H1 (cell line): ENCODE measurements around the gene KRTAP19-8. TPM values are rescaled to one million over a fixed set of nuclear protein-coding genes. Genes with fewer than 3 reads are reported as not detected.

Source experiments
- polyA plus RNA-seq, 7 experiments: library from polyadenylated mRNA; depleted of rRNA in 3 of 7; stranded (reverse) in 5 of 7; unstranded in 2 of 7; fragments of >200 nt in 5 of 7; fragments of 200-250 nt in 2 of 7; gene quantifications; 1 replicate in 5 of 7; 2 replicates in 1 of 7; 4 replicates in 1 of 7; pipeline versions ENCODE4 v1.2.1 to v1.2.3, GENCODE V29; 2011 to 2013; ENCODE audit warnings: missing spikeins in 2 of 7, mixed read lengths in 2 of 7
- total RNA-seq: library from RNA; stranded (reverse); fragmentation: NEBNext Ultra II Directional; extraction: Animal tissue kit (Norgen Biotek cat#: 25700); gene quantifications from 2 replicates; pipeline ENCODE4 v1.2.1, GENCODE V29; 2021

Gene KRTAP19-8
- total and polyA plus RNA-seq, 2 of the 8 experiments (the other 6 are each of a cell fraction or from before 2014, with no cell fraction given) = not detected

Other genes starting within 250 kb of the KRTAP19-8 start
- gene KRTAP8-1, start 225.2 kb downstream of the KRTAP19-8 start, total RNA-seq = not detected in 2 replicates
- not detected in 2 replicates for gene KRTAP8-1, start 225.2 kb downstream of the KRTAP19-8 start, polyA plus RNA-seq (2011; rRNA removed)
- not detected in 2 replicates for gene KRTAP7-1, start 208.7 kb downstream of the KRTAP19-8 start, total RNA-seq
- not detected in 2 replicates for gene KRTAP7-1, start 208.7 kb downstream of the KRTAP19-8 start, polyA plus RNA-seq (2011; rRNA removed)
- gene KRTAP11-1, start 156.9 kb downstream of the KRTAP19-8 start, total RNA-seq = not detected in 2 replicates
- not detected in 2 replicates for gene KRTAP11-1, start 156.9 kb downstream of the KRTAP19-8 start, polyA plus RNA-seq (2011; rRNA removed)